Measurements from ENCODE around the gene SPTB. TPM values are rescaled to one million over a fixed set of nuclear protein-coding genes. Genes with fewer than 3 reads are reported as not detected.

SPTB gene
- total RNA-seq, 1 donor from 2014 or later, result not detected

GRCh38 chr14:64733899-64734298 lies 145.8 kb downstream of the SPTB start:
- intact Hi-C loops (cut with micrococcal nuclease), result no loop called here

GRCh38 chr14:64733321-64733720 lies 146.4 kb downstream of the SPTB start:
- intact Hi-C loops (cut with micrococcal nuclease), result no loop called here

- intact Hi-C loops (cut with micrococcal nuclease), result no loop called here
These were observed 147.1 kb downstream of the SPTB start for GRCh38 chr14:64732536-64733120.

GRCh38 chr14:64732066-64732465 lies 147.6 kb downstream of the SPTB start:
- intact Hi-C loops (cut with micrococcal nuclease), result no loop called here

- intact Hi-C loops (cut with micrococcal nuclease), result no loop called here
These were observed 148.5 kb downstream of the SPTB start for GRCh38 chr14:64731141-64731581.

- intact Hi-C loops (cut with micrococcal nuclease), result no loop called here
These were observed 149.0 kb downstream of the SPTB start for GRCh38 chr14:64730681-64731080.

- intact Hi-C loops (cut with micrococcal nuclease), result no loop called here
These were observed 149.7 kb downstream of the SPTB start for GRCh38 chr14:64730061-64730440.

- intact Hi-C loops (cut with micrococcal nuclease), result no loop called here
These were observed 150.2 kb downstream of the SPTB start for GRCh38 chr14:64729386-64730060.

- intact Hi-C loops (cut with micrococcal nuclease), result no loop called here
These were observed 150.9 kb downstream of the SPTB start for GRCh38 chr14:64728856-64729255.

- intact Hi-C loops (cut with micrococcal nuclease), result no loop called here
These were observed 151.6 kb downstream of the SPTB start for GRCh38 chr14:64728106-64728505.

GRCh38 chr14:64727551-64728071 lies 152.1 kb downstream of the SPTB start:
- intact Hi-C loops (cut with micrococcal nuclease), result no loop called here

- intact Hi-C loops (cut with micrococcal nuclease), result no loop called here
These were observed 153.2 kb downstream of the SPTB start for GRCh38 chr14:64726585-64726890.

GRCh38 chr14:64725879-64726584 lies 153.7 kb downstream of the SPTB start:
- intact Hi-C loops (cut with micrococcal nuclease), result no loop called here

GRCh38 chr14:64725261-64725815 lies 154.4 kb downstream of the SPTB start:
- intact Hi-C loops (cut with micrococcal nuclease), result no loop called here

GRCh38 chr14:64724578-64724930 lies 155.2 kb downstream of the SPTB start:
- intact Hi-C loops (cut with micrococcal nuclease), result no loop called here

- intact Hi-C loops (cut with micrococcal nuclease), result loop anchor here (2.0 kb wide), 1 partner anchor 15 kb away; no protein-coding TSS in a partner anchor
These were observed 155.8 kb downstream of the SPTB start for GRCh38 chr14:64723691-64724577.

GRCh38 chr14:64722842-64723447 lies 156.8 kb downstream of the SPTB start:
- intact Hi-C loops (cut with micrococcal nuclease), result loop anchor here (2.0 kb wide), 1 partner anchor 14 kb away; no protein-coding TSS in a partner anchor

- intact Hi-C loops (cut with micrococcal nuclease), result loop anchor here (2.0 kb wide), 1 partner anchor 13 kb away; no protein-coding TSS in a partner anchor
These were observed 157.8 kb downstream of the SPTB start for GRCh38 chr14:64721899-64722298.

GRCh38 chr14:64721391-64721791 lies 158.3 kb downstream of the SPTB start:
- intact Hi-C loops (cut with micrococcal nuclease), result no loop called here

- intact Hi-C loops (cut with micrococcal nuclease), result no loop called here
These were observed 159.6 kb downstream of the SPTB start for GRCh38 chr14:64720131-64720576.

- intact Hi-C loops (cut with micrococcal nuclease), result no loop called here
These were observed 160.1 kb downstream of the SPTB start for GRCh38 chr14:64719601-64720000.

Data from T-helper 2 cell treated with Interferon-gamma antibody and Interleukin-4, amounts not matched to agents 100 ng/mL and 5 ng/mL, for 36 hours (primary cell).